Measurements from ENCODE around the gene CTNND1. TPM values are rescaled to one million over a fixed set of nuclear protein-coding genes. Genes with fewer than 3 reads are reported as not detected.

The CTNND1 gene
- polyA plus RNA-seq, 1 donor from 2014 or later = 70.3 TPM

- H3K4me3 ChIP-seq (ENCODE audit: low read length) = no peak overlapping the region
- H3K27me3 ChIP-seq (ENCODE audit: insufficient read depth, low read depth, low read length) = no peaks in the 10 kb centered on the region
- no peaks in the 10 kb centered on the region for H3F3A ChIP-seq (ENCODE audit: insufficient read depth, low read length, poor library complexity, severe bottlenecking)
- no peak overlapping the region for H3K4me2 ChIP-seq (ENCODE audit: low read length)
- H3K9ac ChIP-seq (ENCODE audit: low read length) = no peak overlapping the region
- no peaks in the 10 kb centered on the region for H4K20me1 ChIP-seq (ENCODE audit: insufficient read depth)
- H3K9me3 ChIP-seq (ENCODE audit: low read length) = no peaks in the 10 kb centered on the region
- peaks cover 23% of the 10 kb centered on the region for H3K79me2 ChIP-seq (replicated peaks; ENCODE audit: insufficient read depth, low read length)
- H3K27ac ChIP-seq (ENCODE audit: low read length) = no peak overlapping the region
- TF ChIP-seq EP300 (conservative IDR thresholded peaks at IDR 0.05; ENCODE audit: poor library complexity, severe bottlenecking) = no peak
- no peak for TF ChIP-seq REST (IDR thresholded peaks at IDR 0.05; ENCODE audit: borderline replicate concordance)
- TF ChIP-seq RAD21 (conservative IDR thresholded peaks at IDR 0.05) = no peak
- TF ChIP-seq CTCF (IDR thresholded peaks at IDR 0.05; ENCODE audit: poor library complexity, severe bottlenecking) = no peak
- no peak for TF ChIP-seq EZH2 (IDR thresholded peaks at IDR 0.05; ENCODE audit: borderline replicate concordance, insufficient read depth, low read length, poor library complexity, severe bottlenecking)
- no peak for TF ChIP-seq SMC3 (conservative IDR thresholded peaks at IDR 0.05; ENCODE audit: poor library complexity)
- TF ChIP-seq TAF1 (IDR thresholded peaks at IDR 0.05; ENCODE audit: low read depth) = no peak
- no peaks in the 10 kb centered on the region for H3K9me2 ChIP-seq (ENCODE audit: insufficient read depth, low read length)
- H2AFZ ChIP-seq (ENCODE audit: low read depth, low read length) = no peak overlapping the region
- H3K36me3 ChIP-seq (ENCODE audit: insufficient read depth, low read length) = no peaks in the 10 kb centered on the region
These were observed 32.8 kb upstream of the CTNND1 start for GRCh38 chr11:57728829-57729228.

- Histone ChIP-seq H2AFZ (ENCODE audit: low read depth, low read length) (no peak overlapping the region), H3K9me3 (ENCODE audit: low read length) (no peaks in the 10 kb centered on the region), H3K9ac (ENCODE audit: low read length) (no peak overlapping the region), H3K27me3 (ENCODE audit: insufficient read depth, low read depth, low read length) (no peaks in the 10 kb centered on the region), H3K36me3 (ENCODE audit: insufficient read depth, low read length) (no peaks in the 10 kb centered on the region), H3F3A (ENCODE audit: insufficient read depth, low read length, poor library complexity, severe bottlenecking) (no peaks in the 10 kb centered on the region), H4K20me1 (ENCODE audit: insufficient read depth) (no peaks in the 10 kb centered on the region), H3K79me2 (replicated peaks; ENCODE audit: insufficient read depth, low read length) (peaks cover 20% of the 10 kb centered on the region), H3K27ac (ENCODE audit: low read length) (no peak overlapping the region), H3K9me2 (ENCODE audit: insufficient read depth, low read length) (no peaks in the 10 kb centered on the region), H3K4me3 (ENCODE audit: low read length) (no peak overlapping the region), H3K4me2 (ENCODE audit: low read length) (no peak overlapping the region)
- TF ChIP-seq SMC3 (conservative IDR thresholded peaks at IDR 0.05; ENCODE audit: poor library complexity) (no peak), CTCF (IDR thresholded peaks at IDR 0.05; ENCODE audit: poor library complexity, severe bottlenecking) (no peak), EP300 (conservative IDR thresholded peaks at IDR 0.05; ENCODE audit: poor library complexity, severe bottlenecking) (no peak), POLR2AphosphoS5 (IDR thresholded peaks at IDR 0.05) (no peak), REST (IDR thresholded peaks at IDR 0.05; ENCODE audit: borderline replicate concordance) (no peak), MXI1 (conservative IDR thresholded peaks at IDR 0.05; ENCODE audit: poor library complexity, severe bottlenecking) (no peak), RAD21 (conservative IDR thresholded peaks at IDR 0.05) (no peak), EZH2 (IDR thresholded peaks at IDR 0.05; ENCODE audit: borderline replicate concordance, insufficient read depth, low read length, poor library complexity, severe bottlenecking) (no peak), TAF1 (IDR thresholded peaks at IDR 0.05; ENCODE audit: low read depth) (no peak)
These were observed 32.1 kb upstream of the CTNND1 start for GRCh38 chr11:57729479-57729878.

All from neural cell (in vitro differentiated cells).